Osteoblast (primary cell): ENCODE measurements around the gene PDLIM7. TPM values are rescaled to one million over a fixed set of nuclear protein-coding genes. Genes with fewer than 3 reads are reported as not detected.

ENCODE experiments used
- DNase-seq: peaks from one replicate; pipeline ENCODE4 v3.0.0; 2011; ENCODE audit warnings: low spot score, mixed read lengths; ENCODE audit not compliant: insufficient read length; ENCODE audit errors: missing footprints
- H2AFZ ChIP-seq: 2 replicates; pipeline ENCODE4 v1.6.0; 2011; ENCODE audit warnings: mild to moderate bottlenecking, low read length
- H3K27ac ChIP-seq: 2 replicates; pipeline ENCODE4 v1.5.1; 2011; ENCODE audit warnings: mild to moderate bottlenecking, low read depth, low read length, moderate library complexity
- H3K27me3 ChIP-seq: 2 replicates; pipeline ENCODE4 v1.6.0; 2012; ENCODE audit warnings: mild to moderate bottlenecking, control low read depth, inconsistent platforms, low read length, moderate library complexity; ENCODE audit not compliant: insufficient read depth
- H3K36me3 ChIP-seq: 2 replicates; pipeline ENCODE4 v1.5.1; 2011; ENCODE audit warnings: mild to moderate bottlenecking, low read length, control low read depth, moderate library complexity; ENCODE audit not compliant: insufficient read depth
- H3K4me1 ChIP-seq: 2 replicates; pipeline ENCODE4 v1.5.1; 2011; ENCODE audit warnings: mild to moderate bottlenecking, low read length, control low read depth, moderate library complexity; ENCODE audit not compliant: insufficient read depth
- H3K4me2 ChIP-seq: 2 replicates; pipeline ENCODE4 v1.6.0; 2011; ENCODE audit warnings: mild to moderate bottlenecking, low read length; ENCODE audit not compliant: insufficient read depth
- H3K4me3 ChIP-seq: fragments of 200-600 bp; sonication (generic); 3 replicates; pipeline ENCODE4 v1.5.1; 2012; ENCODE audit warnings: mild to moderate bottlenecking, low read length, inconsistent platforms; ENCODE audit not compliant: insufficient read depth
- H3K79me2 ChIP-seq: 2 replicates; pipeline ENCODE4 v1.6.0; 2012; ENCODE audit warnings: mild to moderate bottlenecking, low read length, control low read depth, inconsistent platforms; ENCODE audit not compliant: insufficient read depth
- H3K9me3 ChIP-seq: 2 replicates; pipeline ENCODE4 v1.5.1; 2011; ENCODE audit warnings: low read depth, low read length, control low read depth
- H4K20me1 ChIP-seq: 2 replicates; pipeline ENCODE4 v1.6.0; 2012; ENCODE audit warnings: mild to moderate bottlenecking, low read length, control low read depth; ENCODE audit not compliant: insufficient read depth
- total RNA-seq: library from RNA; depleted of rRNA; stranded (reverse); fragments of >200 nt; gene quantifications from 2 replicates; pipeline ENCODE4 v1.2.3, GENCODE V29; 2012
- TF ChIP-seq, protein P1 (sequence below): IDR thresholded peaks from 2 replicates; pipeline ENCODE4 v1.5.1; 2011; ENCODE audit warnings: mild to moderate bottlenecking, low read depth, low read length, moderate library complexity; ENCODE audit errors: extremely low read depth

The PDLIM7 gene
- total RNA-seq, 1 donor, result 159 TPM

DNA sequence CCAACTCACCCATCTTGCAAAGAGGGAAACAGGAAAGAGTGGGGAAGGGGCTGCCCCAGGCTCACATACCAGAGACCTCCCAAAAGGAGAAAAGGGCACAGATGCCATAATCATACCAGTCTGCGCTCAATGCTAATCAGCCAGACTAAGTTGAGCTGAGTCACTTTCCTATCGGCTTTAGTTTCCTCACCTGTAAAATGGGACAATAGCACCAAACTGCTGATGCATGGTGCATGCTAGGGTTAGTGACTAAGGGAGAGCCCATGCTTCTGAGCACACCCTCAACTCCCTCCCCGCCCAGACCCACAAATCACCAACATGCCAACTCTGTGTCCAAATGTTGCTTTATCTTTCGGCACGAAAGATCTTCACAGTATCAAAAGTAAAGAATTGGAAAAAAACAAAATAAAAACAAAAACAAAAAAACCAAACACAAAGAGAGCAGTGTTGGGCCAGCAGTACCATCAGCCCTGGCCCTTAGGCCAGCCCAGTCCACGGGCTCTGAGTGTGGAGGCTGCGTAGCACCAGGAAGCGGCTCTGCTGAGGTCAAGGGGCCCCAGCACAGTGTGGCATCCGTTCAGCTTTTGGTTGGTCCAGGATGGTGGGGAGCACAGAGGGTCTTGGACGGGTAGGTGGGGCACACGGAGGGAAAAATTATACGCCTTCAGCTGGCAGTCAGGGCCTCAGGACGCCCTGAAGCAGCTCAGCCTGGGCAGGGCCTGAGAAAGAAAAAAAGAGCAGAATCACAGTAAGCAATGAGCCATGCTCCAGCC lies 22.2 kb upstream of the PDLIM7 start:
- H3K4me1 ChIP-seq, result peaks cover 15% of the 10 kb centered on the region
- no peak overlapping the region for H3K27ac ChIP-seq
- no peaks in the 10 kb centered on the region for H3K9me3 ChIP-seq
- peaks cover 42% of the 10 kb centered on the region for H3K79me2 ChIP-seq
- no peak overlapping the region for H3K4me2 ChIP-seq
- peaks cover 58% of the 10 kb centered on the region for H3K36me3 ChIP-seq
- no peak overlapping the region for H2AFZ ChIP-seq
- no peaks in the 10 kb centered on the region for H3K27me3 ChIP-seq
- peaks cover 16% of the 10 kb centered on the region for H4K20me1 ChIP-seq
- DNase-seq, result peak; percentile 5
- no peak overlapping the region for H3K4me3 ChIP-seq
- TF ChIP-seq, protein P1, sequence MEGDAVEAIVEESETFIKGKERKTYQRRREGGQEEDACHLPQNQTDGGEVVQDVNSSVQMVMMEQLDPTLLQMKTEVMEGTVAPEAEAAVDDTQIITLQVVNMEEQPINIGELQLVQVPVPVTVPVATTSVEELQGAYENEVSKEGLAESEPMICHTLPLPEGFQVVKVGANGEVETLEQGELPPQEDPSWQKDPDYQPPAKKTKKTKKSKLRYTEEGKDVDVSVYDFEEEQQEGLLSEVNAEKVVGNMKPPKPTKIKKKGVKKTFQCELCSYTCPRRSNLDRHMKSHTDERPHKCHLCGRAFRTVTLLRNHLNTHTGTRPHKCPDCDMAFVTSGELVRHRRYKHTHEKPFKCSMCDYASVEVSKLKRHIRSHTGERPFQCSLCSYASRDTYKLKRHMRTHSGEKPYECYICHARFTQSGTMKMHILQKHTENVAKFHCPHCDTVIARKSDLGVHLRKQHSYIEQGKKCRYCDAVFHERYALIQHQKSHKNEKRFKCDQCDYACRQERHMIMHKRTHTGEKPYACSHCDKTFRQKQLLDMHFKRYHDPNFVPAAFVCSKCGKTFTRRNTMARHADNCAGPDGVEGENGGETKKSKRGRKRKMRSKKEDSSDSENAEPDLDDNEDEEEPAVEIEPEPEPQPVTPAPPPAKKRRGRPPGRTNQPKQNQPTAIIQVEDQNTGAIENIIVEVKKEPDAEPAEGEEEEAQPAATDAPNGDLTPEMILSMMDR, result no peak

DNA sequence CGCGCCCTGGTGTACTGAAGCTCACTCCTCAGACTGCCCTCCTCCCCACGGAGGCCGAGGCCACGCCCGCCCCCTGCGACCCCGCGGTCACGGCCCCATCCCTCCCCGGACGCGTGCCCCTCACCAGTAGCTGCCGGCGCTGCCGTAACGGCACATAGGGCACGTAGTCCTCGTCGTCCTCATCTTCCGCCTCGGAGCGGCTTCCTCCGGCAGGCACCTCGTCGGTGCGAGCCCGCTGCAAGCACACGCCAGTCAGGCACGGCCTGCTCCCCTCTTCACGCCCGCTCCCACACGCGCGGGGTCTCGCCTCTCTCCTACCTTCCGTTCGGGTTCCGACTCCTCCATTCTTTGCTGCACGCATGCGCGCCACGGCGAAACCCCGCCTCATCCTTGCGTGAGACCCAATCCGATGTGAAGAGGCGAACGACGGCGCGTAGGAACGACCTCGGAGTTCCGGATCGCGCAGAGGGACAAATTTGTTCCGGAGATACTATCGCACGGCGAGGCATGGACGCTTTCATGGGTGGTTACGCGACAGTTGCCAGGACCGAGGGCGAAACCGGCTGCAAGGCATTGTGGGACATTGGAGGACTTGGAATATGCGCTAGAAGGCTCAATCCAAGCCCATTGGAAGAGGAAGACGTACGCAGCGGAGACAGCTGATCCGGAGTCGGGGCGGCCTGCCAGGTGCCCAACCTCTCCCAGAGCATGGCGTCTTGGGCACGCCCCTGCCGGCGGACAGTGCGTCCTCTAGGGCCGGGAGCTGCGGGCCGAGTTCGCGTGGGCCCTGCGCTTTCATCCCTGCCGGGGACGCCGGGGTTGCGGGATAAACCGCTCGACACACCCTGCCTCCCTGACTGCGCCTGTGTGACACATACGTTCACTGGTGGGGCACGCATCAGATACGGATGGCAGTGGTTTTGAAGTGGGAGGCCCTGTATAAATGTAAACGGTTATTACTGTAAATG lies 19.5 kb upstream of the PDLIM7 start, which contains the start of gene DDX41:
Gene DDX41, minus strand, starts transcription at position 361 of the 968 bp plus-strand sequence. Its CDS starts 16 bp downstream, at position 345.
- peaks cover 15% of the 10 kb centered on the region for H3K4me1 ChIP-seq
- peaks cover 19% of the 10 kb centered on the region for H4K20me1 ChIP-seq
- DNase-seq, result peak; percentile 100
- no peaks in the 10 kb centered on the region for H3K27me3 ChIP-seq
- H3K36me3 ChIP-seq, result peaks cover 58% of the 10 kb centered on the region
- peak within 1 kb of the TSS; percentile 90 for H2AFZ ChIP-seq
- H3K4me3 ChIP-seq, result peak within 1 kb of the TSS; percentile 100
- H3K27ac ChIP-seq, result peak within 1 kb of the TSS; percentile 89
- TF ChIP-seq, protein P1, result no peak
- no peaks in the 10 kb centered on the region for H3K9me3 ChIP-seq
- H3K4me2 ChIP-seq, result peak within 1 kb of the TSS; percentile 99
- peaks cover 45% of the 10 kb centered on the region for H3K79me2 ChIP-seq

DNA sequence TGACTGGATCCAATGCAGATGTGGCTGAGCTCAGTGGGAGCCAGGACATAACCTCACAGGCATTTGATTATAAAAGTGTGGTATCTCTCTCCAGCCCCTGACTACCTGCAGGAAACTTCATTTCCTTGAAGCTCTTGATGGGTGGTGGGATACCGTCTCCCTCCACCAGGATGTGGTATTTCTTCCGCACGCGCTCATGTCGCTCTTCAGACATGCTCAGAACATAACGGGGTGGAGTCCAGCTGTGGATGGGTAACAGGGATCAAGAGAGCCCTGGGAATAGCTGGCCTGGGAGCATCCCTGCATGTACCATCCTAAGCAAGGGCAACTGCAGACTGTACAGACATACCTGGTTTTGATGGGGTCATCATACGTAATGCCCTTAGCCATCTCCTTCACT lies 18.2 kb upstream of the PDLIM7 start:
- H3K27me3 ChIP-seq, result no peaks in the 10 kb centered on the region
- H3K9me3 ChIP-seq, result no peaks in the 10 kb centered on the region
- DNase-seq, result peak; percentile 53
- H3K4me3 ChIP-seq, result peak overlapping the region; percentile 100
- peaks cover 41% of the 10 kb centered on the region for H3K79me2 ChIP-seq
- peak overlapping the region; percentile 89 for H3K27ac ChIP-seq
- TF ChIP-seq, protein P1, result no peak
- H4K20me1 ChIP-seq, result peaks cover 16% of the 10 kb centered on the region
- peak overlapping the region; percentile 99 for H3K4me2 ChIP-seq
- no peak overlapping the region for H2AFZ ChIP-seq
- H3K36me3 ChIP-seq, result peaks cover 59% of the 10 kb centered on the region
- H3K4me1 ChIP-seq, result peaks cover 15% of the 10 kb centered on the region
